Myocyte (in vitro differentiated cells): Measurements from ENCODE around the gene XAF1. TPM values are rescaled to one million over a fixed set of nuclear protein-coding genes. Genes with fewer than 3 reads are reported as not detected.
A peak's percentile ranks its signal among the peaks of the same experiment; 100 is the strongest.
"Not testable (repeated sequence)": the region's sequence is repeated elsewhere in the genome, so short reads cannot be mapped to it uniquely, and the experiment has no call there.

Experiments
- DNase-seq: peaks from one replicate; pipeline ENCODE4 v3.0.0-alpha.2; 2012; ENCODE audit warnings: low read depth
- total RNA-seq: library from RNA; depleted of rRNA; stranded (reverse); fragments of >200 nt; gene quantifications from 2 replicates; pipeline ENCODE4 v1.2.3, GENCODE V29; 2014

XAF1 gene
- total RNA-seq, 1 donor from 2014 or later = 9.7 TPM

GRCh38 chr17:6797718-6798351 is 42.0 kb downstream of the XAF1 start:
- no peak for DNase-seq

- no peak for DNase-seq
These were observed 43.9 kb downstream of the XAF1 start for GRCh38 chr17:6799738-6800137.

GRCh38 chr17:6800422-6801027 is 44.7 kb downstream of the XAF1 start:
- DNase-seq = no peak

- DNase-seq = no peak
These were observed 55.7 kb downstream of the XAF1 start for GRCh38 chr17:6811510-6811909.

- DNase-seq = no peak
These were observed 56.4 kb downstream of the XAF1 start for GRCh38 chr17:6812295-6812694.

GRCh38 chr17:6815775-6816174 is 59.9 kb downstream of the XAF1 start:
- DNase-seq = no peak

GRCh38 chr17:6816368-6816767 is 60.5 kb downstream of the XAF1 start:
- not testable (repeated sequence) for DNase-seq

GRCh38 chr17:6818938-6819337 is 63.1 kb downstream of the XAF1 start:
- no peak for DNase-seq

GRCh38 chr17:6823011-6823442 is 67.2 kb downstream of the XAF1 start:
- DNase-seq = peak; percentile 59

Other genes with a start within 250 kb of the XAF1 start
- 0.72 and 0.78 TPM in 2 replicates for gene PITPNM3, start 199.5 kb upstream of the XAF1 start, total RNA-seq
- 5.6 and 5.7 TPM in 2 replicates for gene KIAA0753, start 115.3 kb upstream of the XAF1 start, total RNA-seq
- gene TXNDC17, start 115.0 kb upstream of the XAF1 start, total RNA-seq = 93.0 and 140 TPM in 2 replicates
- 9.3 and 15.6 TPM in 2 replicates for gene MED31, start 104.4 kb upstream of the XAF1 start, total RNA-seq
- gene C17orf100, start 104.3 kb upstream of the XAF1 start, total RNA-seq = 0.31 and 0.70 TPM in 2 replicates
- gene SLC13A5, start 42.7 kb upstream of the XAF1 start, total RNA-seq = not detected in 2 replicates
- not detected in 2 replicates for gene FBXO39, start 20.2 kb downstream of the XAF1 start, total RNA-seq
- not detected in 2 replicates for gene TEKT1, start 75.7 kb downstream of the XAF1 start, total RNA-seq
- gene ALOX12, start 240.0 kb downstream of the XAF1 start, total RNA-seq = not detected in 2 replicates